ENCODE results near the gene ATMIN. TPM values are rescaled to one million over a fixed set of nuclear protein-coding genes. Genes with fewer than 3 reads are reported as not detected.
A peak's percentile ranks its signal among the peaks of the same experiment; 100 is the strongest.

The ATMIN gene
- total and polyA plus RNA-seq, 12 donors = 7.4 to 32.0 (median 29.0) TPM

DNA sequence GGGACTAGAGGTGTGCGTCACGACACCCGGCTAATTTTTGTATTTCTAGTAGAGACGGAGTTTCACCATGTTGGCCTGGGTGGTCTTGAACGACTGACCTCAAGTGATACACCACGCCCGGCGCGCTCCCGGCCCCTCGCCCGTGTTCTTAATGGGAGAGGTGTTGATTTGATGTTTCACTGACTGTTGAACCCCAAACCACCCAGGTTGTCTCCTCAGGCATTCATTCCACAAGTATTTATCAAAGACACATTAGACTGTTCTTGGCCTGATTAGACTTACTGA is 27.2 kb upstream of the ATMIN start:
- ATAC-seq = no peak
- Histone ChIP-seq H3K9me3 (no peaks in the 10 kb centered on the region), H3K36me3 (peaks cover 0 to 24% (median 0%) of the 10 kb centered on the region in 9 donors), H3K27me3 (no peaks in the 10 kb centered on the region), H3K4me1 (peaks cover 4 to 36% (median 25%) of the 10 kb centered on the region in 9 donors), H3K27ac (peak overlapping the region in 1 of 10 donors; percentile 100), H3K4me3 (peak overlapping the region in 3 of 10 donors; percentile 74 to 98 (median 80))
- no peak for DNase-seq
- WGBS, 2 donors = 94% methylated on average over 12 of the region's 12 CpGs
- intact Hi-C loops (cut with DNase I) = loop anchor here in 3 of 10 donors (5.0 to 10.0 kb wide), 2 partner anchors 69 to 726 kb away; partner anchors contain the start of gene C16orf46 (in 1 of the 3)
- TF ChIP-seq, protein P1, sequence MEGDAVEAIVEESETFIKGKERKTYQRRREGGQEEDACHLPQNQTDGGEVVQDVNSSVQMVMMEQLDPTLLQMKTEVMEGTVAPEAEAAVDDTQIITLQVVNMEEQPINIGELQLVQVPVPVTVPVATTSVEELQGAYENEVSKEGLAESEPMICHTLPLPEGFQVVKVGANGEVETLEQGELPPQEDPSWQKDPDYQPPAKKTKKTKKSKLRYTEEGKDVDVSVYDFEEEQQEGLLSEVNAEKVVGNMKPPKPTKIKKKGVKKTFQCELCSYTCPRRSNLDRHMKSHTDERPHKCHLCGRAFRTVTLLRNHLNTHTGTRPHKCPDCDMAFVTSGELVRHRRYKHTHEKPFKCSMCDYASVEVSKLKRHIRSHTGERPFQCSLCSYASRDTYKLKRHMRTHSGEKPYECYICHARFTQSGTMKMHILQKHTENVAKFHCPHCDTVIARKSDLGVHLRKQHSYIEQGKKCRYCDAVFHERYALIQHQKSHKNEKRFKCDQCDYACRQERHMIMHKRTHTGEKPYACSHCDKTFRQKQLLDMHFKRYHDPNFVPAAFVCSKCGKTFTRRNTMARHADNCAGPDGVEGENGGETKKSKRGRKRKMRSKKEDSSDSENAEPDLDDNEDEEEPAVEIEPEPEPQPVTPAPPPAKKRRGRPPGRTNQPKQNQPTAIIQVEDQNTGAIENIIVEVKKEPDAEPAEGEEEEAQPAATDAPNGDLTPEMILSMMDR (IDR thresholded peaks at IDR 0.05) = no peak

DNA sequence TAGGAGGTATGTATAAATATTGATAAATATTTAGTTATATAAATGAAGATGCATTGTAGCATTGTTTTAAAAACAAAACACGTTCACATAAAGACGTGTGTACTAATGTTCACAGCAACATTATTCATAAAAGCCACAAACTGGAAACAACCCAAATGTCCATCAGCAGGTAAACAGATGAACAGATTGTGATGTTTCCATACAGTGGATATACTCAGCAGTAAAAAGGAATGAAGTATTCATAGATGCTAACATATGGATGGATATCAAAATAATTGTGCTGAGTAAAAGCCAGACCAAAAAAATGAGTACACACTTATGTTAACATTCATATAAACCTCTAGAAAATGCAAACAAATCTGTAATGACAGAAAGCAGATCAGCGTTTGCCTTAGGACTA is 22.7 kb upstream of the ATMIN start:
- WGBS, 2 donors = 96% methylated on average over 3 of the region's 3 CpGs
- peaks cover 0 to 6% (median 0%) of the 10 kb centered on the region in 9 donors for H3K4me1 ChIP-seq
- H3K9me3 ChIP-seq = no peaks in the 10 kb centered on the region
- ATAC-seq = no peak
- TF ChIP-seq, protein P1 (IDR thresholded peaks at IDR 0.05) = no peak
- H3K4me3 ChIP-seq = no peak overlapping the region
- no peak overlapping the region for H3K27ac ChIP-seq
- no peak for DNase-seq
- H3K27me3 ChIP-seq = no peaks in the 10 kb centered on the region
- H3K36me3 ChIP-seq = peaks cover 0 to 67% (median 0%) of the 10 kb centered on the region in 9 donors
- intact Hi-C loops (cut with DNase I) = no loop called here

DNA sequence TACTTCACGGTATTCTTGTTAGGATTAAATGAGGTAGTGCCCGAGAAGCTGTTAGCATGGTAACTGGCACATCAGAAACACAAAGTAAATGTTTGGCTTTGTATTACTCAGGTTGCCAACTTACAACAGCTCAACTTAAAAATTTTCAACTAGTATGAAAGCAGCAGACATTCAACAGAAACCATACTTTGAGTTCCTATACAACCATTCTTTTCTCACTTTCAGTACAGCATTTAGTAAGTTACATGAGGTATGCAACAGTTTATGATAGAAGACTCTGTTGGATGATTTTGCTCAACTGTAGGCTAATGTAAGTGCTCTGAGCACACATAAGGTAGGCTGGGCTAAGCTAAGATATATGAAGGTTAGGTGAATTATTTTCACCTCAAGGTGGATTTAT is 21.0 kb upstream of the ATMIN start:
- Histone ChIP-seq H3K9me3 (no peaks in the 10 kb centered on the region), H3K4me3 (no peak overlapping the region), H3K27ac (no peak overlapping the region), H3K4me1 (no peaks in the 10 kb centered on the region), H3K36me3 (peaks cover 0 to 84% (median 10%) of the 10 kb centered on the region in 9 donors), H3K27me3 (no peaks in the 10 kb centered on the region)
- intact Hi-C loops (cut with DNase I) = no loop called here
- no peak for DNase-seq
- 90 to 94% methylated on average over 2 of the region's 2 CpGs for WGBS, 2 donors
- TF ChIP-seq, protein P1 (IDR thresholded peaks at IDR 0.05) = no peak
- ATAC-seq = no peak

DNA sequence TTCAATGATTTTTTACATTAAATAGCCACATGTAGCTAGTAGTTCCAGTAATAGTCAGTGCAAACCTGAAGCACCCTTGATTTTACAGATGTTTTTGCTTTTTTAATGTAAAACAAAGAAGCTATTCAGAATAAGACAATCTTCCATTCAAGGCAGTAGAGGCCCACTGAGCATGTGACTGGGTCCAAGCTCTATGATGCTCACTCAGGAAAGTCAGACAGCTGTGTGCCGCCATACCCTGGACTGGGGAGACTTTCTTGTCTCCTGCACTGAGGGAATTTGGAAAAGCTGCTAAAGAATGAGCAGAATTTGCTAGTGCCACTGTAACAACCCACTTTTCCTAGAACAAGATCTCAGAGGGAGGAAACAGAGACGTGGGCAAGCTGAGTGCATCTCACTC is 17.1 kb upstream of the ATMIN start:
- Histone ChIP-seq H3K27ac (no peak overlapping the region), H3K36me3 (peaks cover 0 to 99% (median 21%) of the 10 kb centered on the region in 9 donors), H3K27me3 (no peaks in the 10 kb centered on the region), H3K4me1 (no peaks in the 10 kb centered on the region), H3K9me3 (no peaks in the 10 kb centered on the region), H3K4me3 (no peak overlapping the region)
- intact Hi-C loops (cut with DNase I) = no loop called here
- DNase-seq = no peak
- WGBS, 2 donors = 90 to 96% methylated on average over 2 of the region's 2 CpGs
- TF ChIP-seq, protein P1 (IDR thresholded peaks at IDR 0.05) = no peak
- ATAC-seq = no peak

Data from heart right ventricle (tissue), 16 donors.